Spleen (tissue), 11 donors: Measurements from ENCODE around the gene SARS1. TPM values are rescaled to one million over a fixed set of nuclear protein-coding genes. Genes with fewer than 3 reads are reported as not detected.
"Not testable (repeated sequence)": the region's sequence is repeated elsewhere in the genome, so short reads cannot be mapped to it uniquely, and the experiment has no call there.

Experiments used
- DNase-seq: peaks from one replicate; pipeline ENCODE4 v3.0.0-alpha.2; 2020
- H3K27ac ChIP-seq, 8 donors: fragments of 200-600 bp; sonication (generic) in 7 of 8; 1 replicate in 4 of 8; 2 replicates in 4 of 8; pipeline versions ENCODE4 v1.5.0 to v1.8.0; 2016 to 2021; ENCODE audit warnings: inconsistent platforms in 4 of 8, mild to moderate bottlenecking in 4 of 8, moderate library complexity in 1 of 8
- H3K27me3 ChIP-seq, 7 donors: fragments of 200-600 bp; sonication (generic) in 6 of 7; replicated peaks in 1 of 7; 1 replicate in 4 of 7; 2 replicates in 3 of 7; pipeline versions ENCODE4 v1.5.0 to v1.8.0; 2016 to 2021; ENCODE audit warnings: inconsistent platforms in 3 of 7, mild to moderate bottlenecking in 1 of 7
- H3K36me3 ChIP-seq, 6 donors: fragments of 200-600 bp; sonication (generic) in 5 of 6; 1 replicate in 4 of 6; 2 replicates in 2 of 6; pipeline versions ENCODE4 v1.5.0 to v1.8.0; 2016 to 2021; ENCODE audit warnings: inconsistent platforms in 2 of 6
- H3K4me1 ChIP-seq, 6 donors: fragments of 200-600 bp; sonication (generic) in 5 of 6; 1 replicate in 3 of 6; 2 replicates in 3 of 6; pipeline versions ENCODE4 v1.5.0 to v1.8.0; 2016 to 2021; ENCODE audit warnings: inconsistent platforms in 3 of 6
- H3K4me3 ChIP-seq, 8 donors: fragments of 200-600 bp; sonication (generic) in 7 of 8; 1 replicate in 4 of 8; 2 replicates in 4 of 8; pipeline versions ENCODE4 v1.5.0 to v1.8.0; 2016 to 2021; ENCODE audit warnings: inconsistent platforms in 4 of 8, mild to moderate bottlenecking in 4 of 8, moderate library complexity in 2 of 8
- H3K9me3 ChIP-seq, 8 donors: fragments of 200-600 bp; sonication (generic) in 7 of 8; 1 replicate in 4 of 8; 2 replicates in 4 of 8; pipeline versions ENCODE4 v1.5.0 to v1.8.0; 2016 to 2021; ENCODE audit warnings: inconsistent platforms in 4 of 8
- CTCF ChIP-seq, 11 experiments: fragments of 200-600 bp in 7 of 11; fragments of 450-650 bp in 4 of 11; sonication (generic) in 4 of 11; IDR thresholded peaks in 8 of 11; conservative IDR thresholded peaks in 3 of 11; 1 replicate in 7 of 11; 2 replicates in 4 of 11; pipeline versions ENCODE4 v1.4.0 to v1.8.0; 2016 to 2021; ENCODE audit warnings: antibody characterized with exemption in 11 of 11, inconsistent platforms in 4 of 11, mild to moderate bottlenecking in 1 of 11
- POLR2A ChIP-seq, 3 donors: fragments of 450-650 bp; IDR thresholded peaks; one replicate each; pipeline ENCODE4 v1.5.1; 2017; ENCODE audit warnings: antibody characterized with exemption in 3 of 3, mild to moderate bottlenecking in 1 of 3
- POLR2AphosphoS5 ChIP-seq, 3 donors: sonication (generic); formaldehyde crosslinking; IDR thresholded peaks; one replicate each; pipeline ENCODE4 v1.5.1; 2017; ENCODE audit warnings: antibody characterized with exemption in 3 of 3
- WGBS, 5 donors: extraction: QIAGEN DNeasy Blood & Tissue Kit in 3 of 5; methylation state at CpG; one replicate each; pipeline versions ENCODE4 v1.1.5 to v1.1.7; 2013 to 2018; 5-methylcytosine and 5-hydroxymethylcytosine counted together
- intact Hi-C: fragments of 100-400 bp; cut with DNase I; formaldehyde crosslinking; loops from one replicate; pipeline ENCODE4 v1.15.0; 2023; ENCODE audit warnings: low total_unique reads
- polyA plus RNA-seq, 3 donors: library from polyadenylated mRNA; stranded (reverse); fragments of 200-250 nt; gene quantifications; one replicate each; pipeline ENCODE4 v1.2.1, GENCODE V29; 2013
- total RNA-seq, 7 donors: library from RNA; depleted of rRNA in 3 of 7; stranded (reverse); fragments of >200 nt in 3 of 7; fragmentation: NEBNext Ultra II Directional in 4 of 7; extraction: Animal tissue kit (Norgen Biotek cat#: 25700) in 4 of 7; gene quantifications; one replicate each; pipeline versions ENCODE4 v1.1.0 to v1.2.1, GENCODE V29; 2016 to 2021
- donor health status: healthy with polysubstance abuse.
- donor health status: DM: no; HTN: no; CAD: no; lungs with moderate emphysema.
- donor health status: DM: no; HTN: no; CAD: no.
- donor health status: Bipolar disorder and iron deficiency.
- donor health status: healthy.
- donor health status: DM: no; HTN: no; CAD: no.
- donor health status: DM: yes; HTN: yes; CAD: no.

SARS1 gene
- total and polyA plus RNA-seq, 10 donors: 47.2 to 138 (median 99.0) TPM

GRCh38 chr1:109283748-109284600 lies 70.3 kb downstream of the SARS1 start:
- H3K4me1 ChIP-seq: peaks cover 0 to 39% (median 26%) of the 10 kb centered on the region in 6 donors
- DNase-seq: no peak
- no peak for TF ChIP-seq CTCF (IDR thresholded peaks at IDR 0.05 in 8 of 11, conservative IDR thresholded peaks at IDR 0.05 in 3 of 11)
- TF ChIP-seq POLR2A (IDR thresholded peaks at IDR 0.05): no peak
- no peak for TF ChIP-seq POLR2AphosphoS5 (IDR thresholded peaks at IDR 0.05)
- intact Hi-C loops: no loop called here
- no peaks in the 10 kb centered on the region for H3K9me3 ChIP-seq
- peak overlapping the region; percentile 72 to 95 (median 89) for H3K27ac ChIP-seq
- H3K27me3 ChIP-seq: no peaks in the 10 kb centered on the region
- H3K4me3 ChIP-seq: peak overlapping the region; percentile 59 to 91 (median 69)
- H3K36me3 ChIP-seq: peaks cover 0 to 10% (median 0%) of the 10 kb centered on the region in 6 donors
- 49 to 54% (median 52%) methylated on average over 17 of the region's 17 CpGs for WGBS, 5 donors

- H3K27ac ChIP-seq, H3K36me3 ChIP-seq, H3K27me3 ChIP-seq, DNase-seq, intact Hi-C loops, H3K9me3 ChIP-seq, H3K4me3 ChIP-seq: not testable (repeated sequence)
- H3K4me1 ChIP-seq: peaks cover 0 to 31% (median 21%) of the 10 kb centered on the region in 6 donors
- 87 to 95% (median 90%) methylated on average over 5 of the region's 5 CpGs for WGBS, 5 donors
Measured at GRCh38 chr1:109286762-109287161, 73.0 kb downstream of the SARS1 start.

Other genes with a start within 250 kb of the SARS1 start
- gene WDR47, start 171.8 kb upstream of the SARS1 start, total RNA-seq: 10 to 100 TPM in 6 of 7 donors, 1 to 10 TPM in 1; 9.8 to 20.1 (median 14.6) TPM
- 1 to 10 TPM; 1.9 to 3.5 (median 2.2) TPM for gene WDR47, start 171.8 kb upstream of the SARS1 start, polyA plus RNA-seq
- gene TAF13, start 137.9 kb upstream of the SARS1 start, total RNA-seq: 10 to 100 TPM; 18.0 to 32.5 (median 24.5) TPM
- gene TAF13, start 137.9 kb upstream of the SARS1 start, polyA plus RNA-seq: 10 to 100 TPM in 2 of 3 donors, 1 to 10 TPM in 1; 9.0 to 22.5 (median 12.5) TPM
- 10 to 100 TPM; 23.1 to 48.2 (median 45.2) TPM for gene TMEM167B, start 123.2 kb upstream of the SARS1 start, total RNA-seq
- gene TMEM167B, start 123.2 kb upstream of the SARS1 start, polyA plus RNA-seq: 10 to 100 TPM; 19.1 to 20.4 (median 19.7) TPM
- gene ELAPOR1, start 99.8 kb upstream of the SARS1 start, total RNA-seq: 10 to 100 TPM in 1 of 7 donors, 1 to 10 TPM in 6; 2.3 to 10.3 (median 5.5) TPM
- under 1 TPM; 0.26 to 0.36 (median 0.32) TPM for gene ELAPOR1, start 99.8 kb upstream of the SARS1 start, polyA plus RNA-seq
- 1 to 10 TPM in 5 of 7 donors, under 1 TPM in 2; 0.79 to 2.9 (median 1.4) TPM for gene CELSR2, start 35.6 kb downstream of the SARS1 start, total RNA-seq
- under 1 TPM; 0.20 to 0.54 (median 0.46) TPM for gene CELSR2, start 35.6 kb downstream of the SARS1 start, polyA plus RNA-seq
- gene PSRC1, start 69.2 kb downstream of the SARS1 start, total RNA-seq: 1 to 10 TPM; 2.0 to 9.3 (median 3.1) TPM
- 1 to 10 TPM; 3.5 to 3.9 (median 3.5) TPM for gene PSRC1, start 69.2 kb downstream of the SARS1 start, polyA plus RNA-seq
- gene MYBPHL, start 93.1 kb downstream of the SARS1 start, total RNA-seq: not detected
- not detected for gene MYBPHL, start 93.1 kb downstream of the SARS1 start, polyA plus RNA-seq
- 10 to 100 TPM; 33.5 to 63.9 (median 43.6) TPM for gene SORT1, start 184.0 kb downstream of the SARS1 start, total RNA-seq
- gene SORT1, start 184.0 kb downstream of the SARS1 start, polyA plus RNA-seq: 1 to 10 TPM; 2.0 to 6.0 (median 3.5) TPM
- 10 to 100 TPM; 29.9 to 87.0 (median 62.2) TPM for gene PSMA5, start 212.5 kb downstream of the SARS1 start, total RNA-seq
- gene PSMA5, start 212.5 kb downstream of the SARS1 start, polyA plus RNA-seq: 10 to 100 TPM; 35.8 to 63.9 (median 61.2) TPM